ENCODE measurements around the gene LDHB. TPM values are rescaled to one million over a fixed set of nuclear protein-coding genes. Genes with fewer than 3 reads are reported as not detected.
A peak's percentile ranks its signal among the peaks of the same experiment; 100 is the strongest.

LDHB gene
- polyA plus RNA-seq, 1 of the 3 experiments (the other 2 are of a cell fraction), result 469 TPM

DNA sequence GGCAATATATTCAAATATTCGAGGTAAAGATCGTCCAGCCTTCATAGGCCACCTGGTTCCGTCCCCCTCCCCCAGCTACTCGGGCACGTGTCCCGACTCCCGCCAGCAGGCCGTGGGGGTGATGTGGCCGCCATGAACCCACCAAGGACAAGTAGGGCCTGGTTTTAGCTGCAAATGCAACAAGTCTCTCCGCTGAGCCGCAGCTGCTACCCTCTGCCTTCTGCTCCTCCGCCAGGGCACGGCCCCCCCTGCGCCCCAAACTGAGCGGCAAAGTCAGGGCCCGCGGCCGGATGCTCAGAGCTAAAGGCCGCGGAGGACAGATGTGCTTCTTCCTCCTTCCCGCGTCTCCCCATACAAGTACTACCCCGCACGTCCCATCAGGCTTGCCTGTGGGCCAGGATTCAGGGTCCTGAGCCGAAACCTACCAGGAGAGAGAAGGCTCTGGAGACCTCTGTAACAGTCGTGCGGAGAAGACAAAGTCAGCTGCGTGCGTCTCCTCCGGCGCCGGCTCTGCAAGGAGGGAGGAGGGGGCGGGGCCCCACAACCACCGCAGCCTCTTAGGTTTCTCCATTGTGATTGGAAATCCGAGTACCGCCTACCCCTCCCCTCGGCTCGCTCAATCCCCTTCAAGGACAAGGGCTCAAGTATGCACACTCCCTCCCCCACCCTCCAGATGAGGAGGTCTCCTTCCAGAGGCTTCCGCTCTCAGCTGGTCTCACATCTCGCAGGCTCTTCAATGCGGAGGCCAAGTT, at the start of gene LDHB (continued):
- TF ChIP-seq ELF1 (IDR thresholded peaks at IDR 0.05) (no peak), SMC3 (IDR thresholded peaks at IDR 0.05; ENCODE audit: low read depth, low read length) (no peak), TCF12 (IDR thresholded peaks at IDR 0.05) (peak; percentile 24; the same call in 1 of the 2 replicates), CHD2 (IDR thresholded peaks at IDR 0.05; ENCODE audit: low read length, partially characterized antibody) (peak; percentile 90), RCOR1 (IDR thresholded peaks at IDR 0.05; ENCODE audit: low read length) (0 out of 2 replicates have a peak, but pooled peaks have one; percentile 8)
- TF ChIP-seq, protein P1, sequence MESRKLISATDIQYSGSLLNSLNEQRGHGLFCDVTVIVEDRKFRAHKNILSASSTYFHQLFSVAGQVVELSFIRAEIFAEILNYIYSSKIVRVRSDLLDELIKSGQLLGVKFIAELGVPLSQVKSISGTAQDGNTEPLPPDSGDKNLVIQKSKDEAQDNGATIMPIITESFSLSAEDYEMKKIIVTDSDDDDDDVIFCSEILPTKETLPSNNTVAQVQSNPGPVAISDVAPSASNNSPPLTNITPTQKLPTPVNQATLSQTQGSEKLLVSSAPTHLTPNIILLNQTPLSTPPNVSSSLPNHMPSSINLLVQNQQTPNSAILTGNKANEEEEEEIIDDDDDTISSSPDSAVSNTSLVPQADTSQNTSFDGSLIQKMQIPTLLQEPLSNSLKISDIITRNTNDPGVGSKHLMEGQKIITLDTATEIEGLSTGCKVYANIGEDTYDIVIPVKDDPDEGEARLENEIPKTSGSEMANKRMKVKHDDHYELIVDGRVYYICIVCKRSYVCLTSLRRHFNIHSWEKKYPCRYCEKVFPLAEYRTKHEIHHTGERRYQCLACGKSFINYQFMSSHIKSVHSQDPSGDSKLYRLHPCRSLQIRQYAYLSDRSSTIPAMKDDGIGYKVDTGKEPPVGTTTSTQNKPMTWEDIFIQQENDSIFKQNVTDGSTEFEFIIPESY (IDR thresholded peaks at IDR 0.05; ENCODE audit: borderline replicate concordance, low read depth), result peak; percentile 27; the same call in 1 of the 2 replicates

DNA sequence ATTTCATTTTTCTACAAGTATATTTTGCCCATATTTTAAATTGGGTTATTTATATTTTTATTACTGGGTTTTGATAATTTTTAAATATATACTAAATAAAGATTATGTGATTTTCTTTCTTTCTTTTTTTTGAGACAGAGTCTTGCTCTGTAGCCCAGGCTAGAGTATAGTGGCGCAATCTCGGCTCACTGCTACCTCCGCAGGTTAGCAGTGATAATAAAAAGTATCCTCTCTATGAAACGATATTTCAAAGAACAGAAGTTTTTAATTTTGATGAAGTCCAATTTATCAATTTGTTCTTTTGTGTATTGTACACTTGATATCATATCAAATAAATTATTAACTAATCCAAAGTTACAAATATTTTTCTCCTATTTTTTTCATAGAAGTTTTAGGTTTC, 47.2 kb upstream of the LDHB start:
- no peaks in the 10 kb centered on the region for H3F3A ChIP-seq (replicated peaks; ENCODE audit: insufficient read depth)
- ChIA-PET CTCF (interaction anchor here (4.3 kb wide), 1 partner anchor 285 kb away, joined by 15 read pairs; no protein-coding TSS in a partner anchor), POLR2A (no interaction called here)
- peaks cover 8% of the 10 kb centered on the region; the same call in 1 of the 2 replicates for H3K27me3 ChIP-seq (ENCODE audit: insufficient read depth)
- 45% methylated on average over 4 of the region's 4 CpGs for WGBS (ENCODE audit: low lambda C conversion rate)
- H3K9ac ChIP-seq, result no peak overlapping the region
- H3K36me3 ChIP-seq (replicated peaks in 1 of 2; ENCODE audit: control insufficient read depth in 1 of 2, insufficient read depth in 2 of 2, low read length in 1 of 2), result no peaks in the 10 kb centered on the region
- TF ChIP-seq EZH2phosphoT487 (IDR thresholded peaks at IDR 0.05; ENCODE audit: borderline replicate concordance, low read depth) (no peak), POLR2AphosphoS5 (IDR thresholded peaks at IDR 0.05; ENCODE audit: low read depth, low read length) (no peak), RXRA (IDR thresholded peaks at IDR 0.05; ENCODE audit: borderline replicate concordance, low read depth) (no peak), TCF12 (IDR thresholded peaks at IDR 0.05) (no peak), FOSL2 (IDR thresholded peaks at IDR 0.05; ENCODE audit: borderline replicate concordance, low read depth) (no peak), SMC3 (IDR thresholded peaks at IDR 0.05; ENCODE audit: low read depth, low read length) (no peak), JUND (IDR thresholded peaks at IDR 0.05) (no peak), FOXM1 (IDR thresholded peaks at IDR 0.05; ENCODE audit: low read depth) (no peak), NRF1 (IDR thresholded peaks at IDR 0.05; ENCODE audit: low read depth, low read length) (no peak), RAD21 (IDR thresholded peaks at IDR 0.05; ENCODE audit: low read length) (no peak), MXI1 (IDR thresholded peaks at IDR 0.05; ENCODE audit: low read depth, low read length) (no peak)
- TF ChIP-seq, protein P2, sequence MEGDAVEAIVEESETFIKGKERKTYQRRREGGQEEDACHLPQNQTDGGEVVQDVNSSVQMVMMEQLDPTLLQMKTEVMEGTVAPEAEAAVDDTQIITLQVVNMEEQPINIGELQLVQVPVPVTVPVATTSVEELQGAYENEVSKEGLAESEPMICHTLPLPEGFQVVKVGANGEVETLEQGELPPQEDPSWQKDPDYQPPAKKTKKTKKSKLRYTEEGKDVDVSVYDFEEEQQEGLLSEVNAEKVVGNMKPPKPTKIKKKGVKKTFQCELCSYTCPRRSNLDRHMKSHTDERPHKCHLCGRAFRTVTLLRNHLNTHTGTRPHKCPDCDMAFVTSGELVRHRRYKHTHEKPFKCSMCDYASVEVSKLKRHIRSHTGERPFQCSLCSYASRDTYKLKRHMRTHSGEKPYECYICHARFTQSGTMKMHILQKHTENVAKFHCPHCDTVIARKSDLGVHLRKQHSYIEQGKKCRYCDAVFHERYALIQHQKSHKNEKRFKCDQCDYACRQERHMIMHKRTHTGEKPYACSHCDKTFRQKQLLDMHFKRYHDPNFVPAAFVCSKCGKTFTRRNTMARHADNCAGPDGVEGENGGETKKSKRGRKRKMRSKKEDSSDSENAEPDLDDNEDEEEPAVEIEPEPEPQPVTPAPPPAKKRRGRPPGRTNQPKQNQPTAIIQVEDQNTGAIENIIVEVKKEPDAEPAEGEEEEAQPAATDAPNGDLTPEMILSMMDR (IDR thresholded peaks at IDR 0.05), result no peak
- TF ChIP-seq, protein P3, sequence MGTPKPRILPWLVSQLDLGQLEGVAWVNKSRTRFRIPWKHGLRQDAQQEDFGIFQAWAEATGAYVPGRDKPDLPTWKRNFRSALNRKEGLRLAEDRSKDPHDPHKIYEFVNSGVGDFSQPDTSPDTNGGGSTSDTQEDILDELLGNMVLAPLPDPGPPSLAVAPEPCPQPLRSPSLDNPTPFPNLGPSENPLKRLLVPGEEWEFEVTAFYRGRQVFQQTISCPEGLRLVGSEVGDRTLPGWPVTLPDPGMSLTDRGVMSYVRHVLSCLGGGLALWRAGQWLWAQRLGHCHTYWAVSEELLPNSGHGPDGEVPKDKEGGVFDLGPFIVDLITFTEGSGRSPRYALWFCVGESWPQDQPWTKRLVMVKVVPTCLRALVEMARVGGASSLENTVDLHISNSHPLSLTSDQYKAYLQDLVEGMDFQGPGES (IDR thresholded peaks at IDR 0.05; ENCODE audit: low read depth, low read length), result no peak
- H3K4me1 ChIP-seq (ENCODE audit: control insufficient read depth in 1 of 2, insufficient read depth in 2 of 2, low read depth in 1 of 2, low read length in 1 of 2), result no peaks in the 10 kb centered on the region
- H3K79me2 ChIP-seq (ENCODE audit: insufficient read depth), result no peaks in the 10 kb centered on the region
- no peaks in the 10 kb centered on the region for H3K9me2 ChIP-seq
- no peaks in the 10 kb centered on the region for H4K20me1 ChIP-seq (ENCODE audit: insufficient read depth)
- H3K27ac ChIP-seq (ENCODE audit: low read depth in 2 of 2, low read length in 1 of 2), result no peak overlapping the region
- no peak overlapping the region for H3K4me3 ChIP-seq (ENCODE audit: low read depth in 2 of 2, low read length in 1 of 2)
- no peak overlapping the region for H3K4me2 ChIP-seq
- DNase-seq, result no peak
- no peaks in the 10 kb centered on the region for H3K9me3 ChIP-seq
- H2AFZ ChIP-seq (ENCODE audit: low read depth), result no peak overlapping the region

All from SK-N-SH (cell line).